K562 (cell line): ENCODE data around the gene CMIP. TPM values are rescaled to one million over a fixed set of nuclear protein-coding genes. Genes with fewer than 3 reads are reported as not detected.
A peak's percentile ranks its signal among the peaks of the same experiment; 100 is the strongest.

Experiments used
- ATAC-seq: fragments of 200-7000 bp; cut with Tn5 transposase; 3 replicates; pipeline ENCODE4 v1.9.1; 2020; ENCODE audit warnings: moderate library complexity
- BruUV-seq: library from RNA; stranded (reverse); fragments of 400-500 nt; replicated peaks from 2 replicates; lab custom pipeline; 2021; lab: Mats Ljungman, UMichigan
- CTCF ChIA-PET: fragments of 300-600 bp; formaldehyde crosslinking; extraction: SDS; loops from one replicate; lab custom pipeline; 2021; ENCODE audit warnings: low intra/inter-chr PET ratio; lab: Yijun Ruan, JAX
- POLR2A ChIA-PET: fragments of 300-600, 350-650 bp; sonication (Branson Sonifier 250); formaldehyde crosslinking; extraction: SDS; loops from one replicate; lab custom pipeline; 2021; ENCODE audit warnings: antibody characterized with exemption, inconsistent platforms; lab: Yijun Ruan, JAX
- DNase-seq, 4 experiments: peaks; one replicate each; pipeline versions ENCODE4 v3.0.0 to v3.0.0-alpha.2; 2011 to 2018; ENCODE audit warnings: low spot score in 3 of 4, mixed read lengths in 3 of 4; ENCODE audit errors: extremely low read depth in 1 of 4
- FAIRE-seq: peaks from 2 replicates; lab custom pipeline; 2011; peaks lifted over from hg19 to GRCh38; lab: Jason Lieb, UNC
- H2AFZ ChIP-seq: 2 replicates; pipeline ENCODE4 v1.6.0; 2011; ENCODE audit warnings: low read depth, low read length, control low read depth, inconsistent platforms
- H3K27ac ChIP-seq: fragments of 200-600 bp; 3 replicates; pipeline ENCODE4 v1.8.0; 2011; ENCODE audit warnings: low read depth, mild to moderate bottlenecking, control low read depth, inconsistent platforms, low read length, moderate library complexity, mixed read lengths; ENCODE audit errors: extremely low read depth
- H3K27me3 ChIP-seq, 2 experiments: fragments of 300-600 bp in 1 of 2; 2 replicates in 1 of 2; 3 replicates in 1 of 2; pipeline versions ENCODE4 v1.6.0 to v1.8.0; 2011; ENCODE audit warnings: inconsistent platforms in 2 of 2, low read length in 2 of 2, mild to moderate bottlenecking in 1 of 2, mixed read lengths in 1 of 2, moderate library complexity in 1 of 2; ENCODE audit not compliant: control insufficient read depth in 2 of 2, insufficient read depth in 2 of 2
- H3K36me3 ChIP-seq: fragments of 300-600 bp; 3 replicates; pipeline ENCODE4 v1.8.0; 2011; ENCODE audit warnings: mild to moderate bottlenecking, low read length, inconsistent platforms; ENCODE audit not compliant: control insufficient read depth, insufficient read depth
- H3K4me1 ChIP-seq, 2 experiments: fragments of 200-600 bp in 1 of 2; replicated peaks in 1 of 2; 2 replicates in 1 of 2; 3 replicates in 1 of 2; pipeline versions ENCODE4 v1.5.1 to v1.8.0; 2011; ENCODE audit warnings: inconsistent platforms in 2 of 2, low read length in 2 of 2, mild to moderate bottlenecking in 1 of 2, mixed read lengths in 1 of 2, moderate library complexity in 1 of 2; ENCODE audit not compliant: control insufficient read depth in 2 of 2, insufficient read depth in 2 of 2
- H3K4me2 ChIP-seq: 2 replicates; pipeline ENCODE4 v1.6.1; 2011; ENCODE audit warnings: low read length, control low read depth, inconsistent platforms, mixed read lengths; ENCODE audit not compliant: insufficient read depth
- H3K4me3 ChIP-seq: fragments of 200-600 bp; sonication (generic), shearing (Covaris generic); 2 replicates; pipeline ENCODE4 v1.5.1; 2016; ENCODE audit warnings: control low read depth, inconsistent platforms
- H3K79me2 ChIP-seq: fragments of 200-600 bp; 3 replicates; pipeline ENCODE4 v1.8.0; 2011; ENCODE audit warnings: low read length, inconsistent platforms; ENCODE audit not compliant: control insufficient read depth, insufficient read depth
- H3K9ac ChIP-seq, 2 experiments: 2 replicates each; pipeline versions ENCODE4 v1.6.0 to v1.6.1; 2011; ENCODE audit warnings: low read depth in 2 of 2, low read length in 2 of 2, control low read depth in 1 of 2, inconsistent platforms in 1 of 2, mild to moderate bottlenecking in 1 of 2, mixed read lengths in 1 of 2; ENCODE audit not compliant: insufficient read depth in 1 of 2
- H3K9me1 ChIP-seq: one replicate; pipeline ENCODE4 v1.6.0; 2011; ENCODE audit warnings: inconsistent platforms, mild to moderate bottlenecking, low read length, moderate library complexity; ENCODE audit not compliant: control insufficient read depth, insufficient read depth
- H3K9me3 ChIP-seq: replicated peaks from 2 replicates; pipeline ENCODE4 v1.5.1; 2011; ENCODE audit warnings: low read depth, low read length, inconsistent platforms; ENCODE audit not compliant: control insufficient read depth, insufficient read depth
- H4K20me1 ChIP-seq: replicated peaks from 2 replicates; pipeline ENCODE4 v1.6.1; 2011; ENCODE audit warnings: low read length, inconsistent platforms, mixed read lengths; ENCODE audit not compliant: control insufficient read depth, insufficient read depth
- CTBP1 ChIP-seq: fragments of 450-650 bp; IDR thresholded peaks from 2 replicates; pipeline ENCODE4 v1.6.1; 2016; ENCODE audit warnings: borderline replicate concordance
- EP400 ChIP-seq: fragments of 450-650 bp; IDR thresholded peaks from 2 replicates; pipeline ENCODE4 v1.6.1; 2017; ENCODE audit warnings: antibody characterized with exemption, mild to moderate bottlenecking, moderate library complexity
- GTF2E2 ChIP-seq: fragments of 200-800 bp; sonication (Bioruptor generic); IDR thresholded peaks from 2 replicates; pipeline ENCODE4 v1.6.1; 2016; ENCODE audit warnings: missing genetic modification characterization, missing compliant biosample characterization
- HDAC3 ChIP-seq: fragments of 450-650 bp; IDR thresholded peaks from 2 replicates; pipeline ENCODE4 v1.6.1; 2018; ENCODE audit warnings: borderline replicate concordance, mild to moderate bottlenecking, moderate library complexity; ENCODE audit not compliant: partially characterized antibody
- NCOR1 ChIP-seq: fragments of 450-650 bp; IDR thresholded peaks from 2 replicates; pipeline ENCODE4 v1.6.1; 2016; ENCODE audit warnings: mild to moderate bottlenecking, moderate library complexity
- PHF8 ChIP-seq: fragments of 200-600 bp; sonication (generic); IDR thresholded peaks from 2 replicates; pipeline ENCODE4 v1.6.1; 2012; ENCODE audit warnings: mixed run types, mild to moderate bottlenecking, inconsistent platforms, low read length, moderate library complexity, borderline replicate concordance
- RCOR1 ChIP-seq, 2 experiments: IDR thresholded peaks; 2 replicates each; pipeline ENCODE4 v1.6.1; 2012; ENCODE audit warnings: low read depth in 2 of 2, low read length in 2 of 2, borderline replicate concordance in 1 of 2, improper control_type of control experiment in 1 of 2
- SMARCA4 ChIP-seq: fragments of 450-650 bp; IDR thresholded peaks from 2 replicates; pipeline ENCODE4 v1.6.1; 2016
- SNRNP70 ChIP-seq: fragments of 200-400 bp; formaldehyde crosslinking; optimal IDR thresholded peaks from 2 replicates; pipeline ENCODE3; 2017; ENCODE audit warnings: low read depth, low read length
- TCF3 ChIP-seq: sonication (generic); formaldehyde crosslinking; IDR thresholded peaks from 2 replicates; pipeline ENCODE4 v1.4.0; 2020; ENCODE audit warnings: mild to moderate bottlenecking, missing genetic modification reagents
- ZBTB7A ChIP-seq: IDR thresholded peaks from 2 replicates; pipeline ENCODE4 v1.6.1; 2011; ENCODE audit warnings: low read depth, mild to moderate bottlenecking, low read length, moderate library complexity, borderline replicate concordance; ENCODE audit not compliant: control insufficient read depth
- WGBS: fragments of 100-300 bp; shearing (Covaris generic); methylation state at CpG from one replicate; pipeline ENCODE4 v1.1.6; 2016; ENCODE audit warnings: low coverage, mixed read lengths; ENCODE audit not compliant: insufficient coverage; ENCODE audit errors: missing lambda C conversion rate; 5-methylcytosine and 5-hydroxymethylcytosine counted together
- in situ Hi-C: fragments of 300-500 bp; cut with MboI; formaldehyde crosslinking; loops from 4 replicates; pipeline ENCODE4 v1.15.0; 2018; ENCODE audit warnings: inconsistent platforms, mixed read lengths
- intact Hi-C: fragments of 100-400 bp; cut with micrococcal nuclease; formaldehyde crosslinking; loops from 2 replicates; pipeline ENCODE4 v1.14.2; 2022
- polyA plus RNA-seq, 8 experiments: library from polyadenylated mRNA; depleted of rRNA in 4 of 8; stranded (reverse) in 5 of 8; unstranded in 3 of 8; fragments of >200 nt; fragmentation: Nextera tagmentation in 2 of 8; fragmentation: Illumina TruSeq in 1 of 8; extraction: Ambion mirVana in 2 of 8; extraction: Trizol in 1 of 8; gene quantifications; 2 replicates each; pipeline versions ENCODE4 v1.2.1 to v1.2.3, GENCODE V29; 2011 to 2014; ENCODE audit warnings: inconsistent platforms in 1 of 8, missing spikeins in 1 of 8
- total RNA-seq, 7 experiments: library from RNA; depleted of rRNA in 6 of 7; stranded (reverse); fragments of >200 nt in 6 of 7; fragmentation: Illumina TruSeq in 2 of 7; extraction: Trizol in 2 of 7; gene quantifications; 2 replicates each; pipeline versions ENCODE4 v1.2.1 to v1.2.3, GENCODE V29; 2011 to 2021; ENCODE audit warnings: low replicate concordance in 1 of 7
- TF ChIP-seq, protein P1 (sequence below): fragments of 450-650 bp; formaldehyde crosslinking; IDR thresholded peaks from 2 replicates; pipeline ENCODE4 v1.4.0; 2020; ENCODE audit warnings: mild to moderate bottlenecking
- TF ChIP-seq, protein P2 (sequence below), 2 experiments: fragments of 150-350 bp in 1 of 2; IDR thresholded peaks; 2 replicates each; pipeline ENCODE4 v1.6.1; 2012 to 2016; ENCODE audit warnings: low read depth in 2 of 2, low read length in 2 of 2, mild to moderate bottlenecking in 1 of 2, moderate library complexity in 1 of 2
- TF ChIP-seq, protein P3 (sequence below): sonication (generic); formaldehyde crosslinking; IDR thresholded peaks from 2 replicates; pipeline ENCODE4 v1.8.0; 2022; ENCODE audit warnings: missing genetic modification reagents, mild to moderate bottlenecking, borderline replicate concordance

Gene CMIP
- total and polyA plus RNA-seq, 9 of the 15 experiments (the other 6 are each of a cell fraction or from before 2014, with no cell fraction given) = 0.94 to 82.5 (median 10.3) TPM

DNA sequence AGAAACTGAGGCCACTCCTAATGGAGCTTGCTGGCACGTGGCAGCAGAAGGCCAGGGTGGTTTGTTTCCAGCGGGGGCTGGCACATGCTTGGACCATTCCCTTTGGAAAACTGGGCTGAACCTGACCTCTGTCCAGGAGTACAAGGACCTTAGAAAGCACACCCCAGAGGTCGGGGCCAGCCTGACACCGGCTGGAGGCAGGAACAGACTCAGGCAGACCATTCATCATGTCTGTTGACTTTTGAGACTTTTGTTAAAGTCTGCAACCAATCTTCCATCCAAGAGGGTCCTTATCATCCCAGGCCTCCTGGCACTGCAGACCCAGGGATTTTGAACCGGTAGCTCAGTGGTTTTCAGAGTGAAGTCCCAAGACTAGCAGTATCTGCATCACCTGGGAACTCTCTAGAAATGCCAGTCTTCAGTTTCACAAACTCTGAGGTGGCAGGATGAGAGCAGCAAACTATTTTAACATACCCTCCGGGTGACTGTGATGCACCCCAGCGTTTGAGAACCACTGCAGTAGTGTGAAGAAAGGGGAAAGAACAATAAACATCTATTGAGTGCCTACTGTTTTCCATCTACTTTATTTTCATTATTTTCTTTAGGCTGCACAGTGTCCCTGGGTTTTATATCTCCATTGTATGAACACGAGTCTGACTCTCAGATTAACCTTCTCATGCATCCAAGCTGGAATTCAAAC is 189.2 kb downstream of the CMIP start:
- H3K27ac ChIP-seq = peak overlapping the region; percentile 79
- H3K4me3 ChIP-seq = no peak overlapping the region
- FAIRE-seq = peak; percentile 81
- no peaks in the 10 kb centered on the region for H3K9me1 ChIP-seq
- 9% methylated on average over 8 of the region's 8 CpGs for WGBS
- H3K27me3 ChIP-seq = no peaks in the 10 kb centered on the region
- peak; percentile 54 for ATAC-seq
- POLR2A ChIA-PET = interaction anchor here (0.6 to 1.8 kb wide), 5 partner anchors 9 to 174 kb away, joined by 3 to 14 read pairs (median 4); no protein-coding TSS in a partner anchor
- in situ Hi-C loops (no loop called here), intact Hi-C loops (loop anchor here (10.0 kb wide), 1 partner anchor 139 kb away; no protein-coding TSS in a partner anchor)
- H3K4me2 ChIP-seq = peak overlapping the region; percentile 61
- H2AFZ ChIP-seq = no peak overlapping the region
- peaks cover 67% of the 10 kb centered on the region for H3K79me2 ChIP-seq
- CTCF ChIA-PET = interaction anchor here (1.2 kb wide), 1 partner anchor 9 kb away, joined by 3 read pairs; no protein-coding TSS in a partner anchor
- no peaks in the 10 kb centered on the region for H4K20me1 ChIP-seq
- H3K9ac ChIP-seq = peak overlapping the region; percentile 54 to 77
- no peaks in the 10 kb centered on the region for H3K9me3 ChIP-seq
- peaks cover 71 to 83% of the 10 kb centered on the region in 2 experiments for H3K4me1 ChIP-seq
- BruUV-seq = no TSS peak
- peak in 3 of 4 experiments; percentile 34 to 79 (median 74) for DNase-seq
- H3K36me3 ChIP-seq = no peaks in the 10 kb centered on the region; the same call in 2 of the 3 replicates
- TF ChIP-seq PHF8 (no peak), SNRNP70 (no peak), CTBP1 (peak; percentile 55), NCOR1 (peak; percentile 78), GTF2E2 (tag) (no peak), SMARCA4 (peak; percentile 71), RCOR1 (IDR thresholded peaks at IDR 0.05; ENCODE audit: borderline replicate concordance in 1 of 2, low read depth in 2 of 2, low read length in 2 of 2) (peak in 1 of 2 experiments; percentile 82; a peak in 2 of 4 replicates), TCF3 (CRISPR knock-in tag) (peak; percentile 95), ZBTB7A (peak; percentile 52; the same call in 1 of the 2 replicates), EP400 (no peak; the same call in 1 of the 2 replicates), HDAC3 (peak; percentile 45)
- TF ChIP-seq, protein P1, sequence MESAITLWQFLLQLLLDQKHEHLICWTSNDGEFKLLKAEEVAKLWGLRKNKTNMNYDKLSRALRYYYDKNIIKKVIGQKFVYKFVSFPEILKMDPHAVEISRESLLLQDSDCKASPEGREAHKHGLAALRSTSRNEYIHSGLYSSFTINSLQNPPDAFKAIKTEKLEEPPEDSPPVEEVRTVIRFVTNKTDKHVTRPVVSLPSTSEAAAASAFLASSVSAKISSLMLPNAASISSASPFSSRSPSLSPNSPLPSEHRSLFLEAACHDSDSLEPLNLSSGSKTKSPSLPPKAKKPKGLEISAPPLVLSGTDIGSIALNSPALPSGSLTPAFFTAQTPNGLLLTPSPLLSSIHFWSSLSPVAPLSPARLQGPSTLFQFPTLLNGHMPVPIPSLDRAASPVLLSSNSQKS (CRISPR knock-in tag) = no peak
- TF ChIP-seq, protein P2, sequence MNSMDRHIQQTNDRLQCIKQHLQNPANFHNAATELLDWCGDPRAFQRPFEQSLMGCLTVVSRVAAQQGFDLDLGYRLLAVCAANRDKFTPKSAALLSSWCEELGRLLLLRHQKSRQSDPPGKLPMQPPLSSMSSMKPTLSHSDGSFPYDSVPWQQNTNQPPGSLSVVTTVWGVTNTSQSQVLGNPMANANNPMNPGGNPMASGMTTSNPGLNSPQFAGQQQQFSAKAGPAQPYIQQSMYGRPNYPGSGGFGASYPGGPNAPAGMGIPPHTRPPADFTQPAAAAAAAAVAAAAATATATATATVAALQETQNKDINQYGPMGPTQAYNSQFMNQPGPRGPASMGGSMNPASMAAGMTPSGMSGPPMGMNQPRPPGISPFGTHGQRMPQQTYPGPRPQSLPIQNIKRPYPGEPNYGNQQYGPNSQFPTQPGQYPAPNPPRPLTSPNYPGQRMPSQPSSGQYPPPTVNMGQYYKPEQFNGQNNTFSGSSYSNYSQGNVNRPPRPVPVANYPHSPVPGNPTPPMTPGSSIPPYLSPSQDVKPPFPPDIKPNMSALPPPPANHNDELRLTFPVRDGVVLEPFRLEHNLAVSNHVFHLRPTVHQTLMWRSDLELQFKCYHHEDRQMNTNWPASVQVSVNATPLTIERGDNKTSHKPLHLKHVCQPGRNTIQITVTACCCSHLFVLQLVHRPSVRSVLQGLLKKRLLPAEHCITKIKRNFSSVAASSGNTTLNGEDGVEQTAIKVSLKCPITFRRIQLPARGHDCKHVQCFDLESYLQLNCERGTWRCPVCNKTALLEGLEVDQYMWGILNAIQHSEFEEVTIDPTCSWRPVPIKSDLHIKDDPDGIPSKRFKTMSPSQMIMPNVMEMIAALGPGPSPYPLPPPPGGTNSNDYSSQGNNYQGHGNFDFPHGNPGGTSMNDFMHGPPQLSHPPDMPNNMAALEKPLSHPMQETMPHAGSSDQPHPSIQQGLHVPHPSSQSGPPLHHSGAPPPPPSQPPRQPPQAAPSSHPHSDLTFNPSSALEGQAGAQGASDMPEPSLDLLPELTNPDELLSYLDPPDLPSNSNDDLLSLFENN (IDR thresholded peaks at IDR 0.05; ENCODE audit: low read depth in 2 of 2, low read length in 2 of 2) = peak in 1 of 2 experiments; percentile 47; a peak in 1 of 4 replicates
- TF ChIP-seq, protein P3, sequence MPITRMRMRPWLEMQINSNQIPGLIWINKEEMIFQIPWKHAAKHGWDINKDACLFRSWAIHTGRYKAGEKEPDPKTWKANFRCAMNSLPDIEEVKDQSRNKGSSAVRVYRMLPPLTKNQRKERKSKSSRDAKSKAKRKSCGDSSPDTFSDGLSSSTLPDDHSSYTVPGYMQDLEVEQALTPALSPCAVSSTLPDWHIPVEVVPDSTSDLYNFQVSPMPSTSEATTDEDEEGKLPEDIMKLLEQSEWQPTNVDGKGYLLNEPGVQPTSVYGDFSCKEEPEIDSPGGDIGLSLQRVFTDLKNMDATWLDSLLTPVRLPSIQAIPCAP (CRISPR knock-in tag) = no peak
